Activated CD8-positive, alpha-beta memory T cell treated with anti-CD3 and anti-CD28 coated beads for 1 hour (primary cell): ENCODE measurements around the gene LCP2.
"Not testable (repeated sequence)": the region's sequence is repeated elsewhere in the genome, so short reads cannot be mapped to it uniquely, and the experiment has no call there.

Experiments
- DNase-seq, 2 donors: peaks; one replicate each; pipeline ENCODE4 v3.0.0-alpha.2; 2020; ENCODE audit warnings: low read depth in 1 of 2; ENCODE audit errors: extremely low read depth in 1 of 2

LCP2 gene

DNA sequence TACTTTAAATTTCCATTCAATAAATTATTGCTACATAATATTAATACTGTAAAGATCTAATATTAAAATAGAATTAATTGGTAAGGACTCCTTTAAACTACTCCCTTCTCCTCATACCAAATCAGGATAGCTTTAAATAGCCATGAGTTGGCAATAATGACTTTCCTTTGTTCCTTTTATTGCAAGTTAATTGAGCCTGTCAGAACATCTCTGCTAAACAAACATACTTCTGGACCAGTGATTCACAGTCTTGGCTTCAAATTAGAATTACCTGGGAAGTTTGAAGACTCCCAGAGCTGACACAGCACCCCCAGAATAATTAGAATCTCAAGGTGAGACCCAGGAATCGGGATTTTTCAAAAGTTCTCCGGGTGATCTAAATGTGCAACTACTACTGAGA, 46.1 kb downstream of the LCP2 start:
- DNase-seq, result no peak

DNA sequence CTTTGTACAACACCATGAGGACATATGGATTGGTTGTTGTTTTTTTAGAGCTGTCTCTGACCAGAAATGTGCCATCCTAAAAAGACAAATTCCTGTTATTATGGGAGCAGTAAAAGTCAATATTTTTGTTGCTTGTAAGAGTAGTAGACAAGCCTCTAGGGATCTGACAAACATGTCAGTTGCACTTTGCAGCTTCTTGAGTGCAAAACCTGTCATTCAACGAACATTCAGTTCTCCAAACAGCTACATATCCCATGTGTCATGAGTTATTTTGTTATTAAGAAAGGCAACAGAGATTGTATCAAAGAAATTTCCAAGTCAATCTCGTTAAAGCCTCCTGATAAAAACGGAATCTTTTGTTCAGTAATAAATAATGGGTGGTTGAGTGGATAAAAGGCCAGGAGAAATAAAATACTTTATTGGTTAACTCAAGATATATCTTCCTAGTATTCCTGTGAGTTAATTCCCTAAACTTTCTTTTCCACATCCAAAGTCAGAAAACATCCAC, 46.7 kb downstream of the LCP2 start:
- no peak for DNase-seq

DNA sequence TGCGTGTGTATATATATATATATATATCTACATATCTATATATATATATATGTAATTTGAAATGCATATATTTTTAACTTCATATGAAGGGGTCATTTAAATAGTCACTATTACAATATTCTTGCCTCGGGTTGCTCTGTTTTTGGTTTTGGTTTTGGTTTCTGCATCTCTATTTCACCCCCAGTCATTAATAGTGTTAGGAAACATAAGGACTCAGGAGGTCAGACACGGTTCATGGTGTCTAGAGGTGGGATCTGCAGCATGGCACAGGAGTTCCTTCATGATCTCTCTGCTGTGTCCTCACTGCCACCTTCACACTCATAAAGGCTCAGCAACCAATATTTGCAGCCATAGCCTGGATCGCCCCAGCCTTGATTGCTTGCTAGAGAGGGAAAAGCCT, 48.2 kb downstream of the LCP2 start:
- DNase-seq, result no peak

DNA sequence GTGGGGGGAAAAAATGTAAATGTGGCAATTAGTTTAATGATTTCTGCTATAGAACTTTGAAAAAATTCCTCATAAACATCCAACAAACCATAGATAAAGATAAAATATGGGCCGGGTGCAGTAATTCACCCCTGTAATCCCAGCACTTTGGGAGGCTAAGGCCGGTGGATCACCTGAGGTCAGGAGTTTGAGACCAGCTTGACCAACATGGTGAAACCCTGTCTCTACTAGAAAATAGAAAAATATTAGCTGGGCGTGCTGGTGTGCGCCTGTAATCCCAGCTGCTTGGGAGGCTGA, 48.7 kb downstream of the LCP2 start:
- DNase-seq, result not testable (repeated sequence)

DNA sequence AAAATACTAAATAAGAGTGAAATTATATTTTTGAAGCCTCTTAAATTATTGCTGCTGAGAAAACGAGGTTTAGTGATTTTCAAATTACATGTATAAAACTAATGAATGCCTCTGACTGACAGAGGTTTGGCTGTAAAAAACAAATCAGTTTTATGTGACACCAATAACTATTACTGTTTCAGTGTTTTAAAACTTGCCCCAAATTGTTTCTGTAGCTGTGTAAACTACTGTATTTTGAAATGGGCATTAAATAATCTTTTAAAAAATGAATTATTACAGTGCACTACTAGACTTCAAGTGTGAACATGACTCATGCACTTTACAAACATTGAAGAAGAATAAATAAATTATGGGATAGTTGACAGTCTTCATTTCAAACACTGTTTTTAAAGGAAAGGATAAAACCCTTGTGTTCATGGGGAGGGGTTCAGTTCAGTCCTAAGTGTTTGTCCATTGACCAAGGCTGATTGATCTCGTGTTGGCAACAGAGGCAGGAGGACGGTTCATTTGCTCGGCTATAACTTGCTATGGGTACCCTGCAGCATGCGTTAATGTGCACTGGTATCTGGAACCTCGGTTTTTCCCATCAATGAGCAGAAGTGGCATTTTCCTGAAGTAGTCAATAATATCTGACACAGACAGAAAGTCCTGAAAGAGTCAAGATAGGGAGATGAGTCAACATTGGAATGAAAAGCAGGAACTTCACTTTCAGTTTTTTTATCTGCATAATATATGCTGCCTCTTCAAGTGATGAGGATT, 49.2 kb downstream of the LCP2 start:
- no peak for DNase-seq

DNA sequence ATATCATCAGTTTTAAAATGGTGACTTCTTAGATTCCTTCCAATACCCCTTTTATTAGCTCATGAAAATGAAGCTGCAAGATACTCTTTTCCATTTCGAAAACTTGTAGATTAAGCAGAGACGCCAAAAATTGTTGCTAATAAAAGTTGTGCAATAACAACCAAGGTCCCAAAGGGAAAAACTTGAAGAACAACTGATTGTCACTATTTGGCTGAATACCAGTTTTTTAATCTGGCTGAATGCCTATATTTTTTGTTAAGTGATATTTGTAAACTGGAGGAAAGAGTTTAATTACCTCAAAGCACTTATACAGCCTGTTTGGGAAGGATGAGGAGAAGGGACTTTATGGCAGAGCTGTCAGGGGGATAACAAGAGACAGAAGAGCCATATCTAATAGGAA, 50.2 kb downstream of the LCP2 start:
- no peak for DNase-seq

DNA sequence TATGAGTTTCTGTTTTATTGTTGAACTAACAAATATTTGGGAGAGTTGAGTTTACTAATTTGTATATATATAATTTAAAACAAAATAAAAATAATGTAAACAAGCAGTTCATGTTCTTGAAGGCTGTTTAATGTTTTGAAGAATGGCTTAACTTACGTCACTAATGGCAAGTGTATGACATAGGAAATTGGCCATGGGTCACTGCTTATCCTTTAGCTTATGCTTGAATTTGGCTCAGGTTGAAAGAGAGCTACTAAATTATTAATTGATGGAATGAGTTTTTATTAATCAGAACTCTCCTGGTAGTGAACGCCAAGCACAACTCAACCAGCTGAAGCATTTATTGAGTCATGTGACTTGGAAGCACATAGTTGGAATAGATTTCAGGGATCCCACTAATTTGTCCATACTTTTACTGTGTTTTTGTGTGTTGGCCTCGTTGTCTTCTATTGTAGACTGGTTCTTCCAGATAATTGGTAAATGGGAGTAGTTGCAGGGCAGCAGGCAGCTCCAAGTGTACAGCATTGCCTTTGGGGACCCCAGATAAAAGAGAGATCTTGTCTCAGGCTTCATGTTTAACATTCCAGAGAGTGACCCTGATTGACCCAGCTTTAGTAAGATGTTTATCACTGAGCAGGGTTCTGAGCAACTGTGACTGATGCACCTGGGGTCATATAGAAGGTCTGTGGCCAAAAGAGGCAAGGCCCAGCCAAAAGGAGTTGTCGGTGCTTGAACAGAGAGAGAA, 51.3 kb downstream of the LCP2 start:
- DNase-seq, result no peak

DNA sequence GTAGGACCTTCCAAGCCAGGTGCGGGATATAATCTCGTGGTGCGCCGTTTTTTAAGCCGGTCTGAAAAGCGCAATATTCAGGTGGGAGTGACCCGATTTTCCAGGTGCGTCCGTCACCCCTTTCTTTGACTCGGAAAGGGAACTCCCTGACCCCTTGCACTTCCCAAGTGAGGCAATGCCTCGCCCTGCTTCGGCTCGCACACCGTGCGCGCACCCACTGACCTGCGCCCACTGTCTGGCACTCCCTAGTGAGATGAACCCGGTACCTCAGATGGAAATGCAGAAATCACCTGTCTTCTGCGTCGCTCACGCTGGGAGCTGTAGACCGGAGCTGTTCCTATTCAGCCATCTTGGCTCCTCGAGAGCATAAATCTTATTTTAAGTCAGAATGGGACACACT, 52.1 kb downstream of the LCP2 start:
- not testable (repeated sequence) for DNase-seq

DNA sequence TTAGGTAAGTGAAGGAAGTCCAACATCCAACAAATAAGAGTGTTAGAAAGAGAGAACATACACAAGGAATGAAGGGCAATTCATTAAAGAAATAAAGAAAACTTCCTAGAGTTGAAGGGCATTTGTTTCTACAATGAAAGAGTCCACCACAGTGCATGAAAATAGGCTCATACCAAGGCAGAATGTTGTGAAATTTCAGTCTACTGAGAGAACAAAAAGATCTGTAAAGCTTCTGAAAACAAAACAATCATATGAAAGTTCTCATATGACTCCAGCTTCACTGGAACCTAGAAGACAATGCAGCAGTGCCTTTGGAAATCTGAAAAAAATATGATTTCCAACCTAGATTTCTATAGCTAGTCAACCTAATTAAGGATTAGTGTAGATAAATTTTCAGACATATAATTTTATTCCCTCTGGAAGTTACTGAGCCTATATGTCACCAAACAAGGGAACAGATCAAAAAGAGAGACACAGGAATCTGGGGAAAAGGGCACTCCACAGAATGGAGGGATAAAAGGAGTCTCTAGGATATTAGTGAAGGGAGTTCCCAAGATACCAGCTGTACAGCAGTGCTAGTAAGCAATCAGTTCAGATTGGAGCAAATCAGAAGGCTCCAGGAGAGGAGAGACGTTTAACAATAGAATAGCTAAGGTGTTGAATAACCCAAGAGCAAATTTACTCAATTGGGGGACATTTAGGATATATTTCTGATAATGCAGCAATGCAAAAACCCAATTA, 59.0 kb downstream of the LCP2 start:
- DNase-seq, result no peak

DNA sequence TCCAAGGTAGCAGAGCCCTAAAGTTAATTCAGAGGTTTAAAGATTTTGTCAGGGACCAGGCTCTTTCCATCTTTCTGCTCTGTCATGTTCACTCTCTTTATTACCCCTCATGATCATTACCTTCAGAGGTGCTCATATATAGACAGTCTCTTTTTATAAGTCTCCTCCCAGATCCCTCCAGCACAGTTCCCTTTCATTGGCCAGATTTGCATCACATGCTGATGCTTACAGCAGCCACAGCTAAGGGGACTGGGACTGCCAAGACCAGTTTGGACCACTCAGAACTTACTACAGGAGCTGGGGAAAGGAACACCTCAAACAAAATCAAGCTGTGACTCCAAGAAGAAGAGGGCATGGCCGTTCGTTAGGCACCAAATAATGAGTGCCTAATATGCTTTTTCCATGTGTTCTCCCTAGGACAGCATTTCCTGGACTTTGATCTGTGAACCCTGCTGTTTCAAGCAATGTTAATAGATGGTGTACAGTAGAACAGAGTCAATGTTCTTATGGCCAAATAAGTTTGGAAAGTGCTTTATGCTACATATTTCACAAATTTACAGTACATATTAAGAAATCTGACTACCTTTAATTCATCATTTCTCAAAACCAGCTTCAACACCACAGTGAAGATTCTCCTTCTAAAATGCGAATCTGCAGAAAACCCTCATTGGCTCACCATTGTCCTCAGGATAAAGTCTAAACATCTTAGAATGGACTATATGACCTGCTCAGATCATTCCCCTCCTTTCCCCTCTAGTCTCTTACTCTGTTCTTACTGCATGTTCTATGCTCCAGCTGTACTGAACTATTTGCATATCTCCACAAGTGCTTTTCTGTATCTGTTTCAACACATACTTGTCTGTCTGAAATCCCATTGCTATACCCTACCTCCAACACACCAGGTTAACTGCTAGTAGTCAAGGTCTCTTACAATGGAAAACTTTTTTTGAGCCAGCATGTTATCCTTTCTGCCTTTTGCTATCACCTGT, 61.4 kb downstream of the LCP2 start:
- no peak for DNase-seq

DNA sequence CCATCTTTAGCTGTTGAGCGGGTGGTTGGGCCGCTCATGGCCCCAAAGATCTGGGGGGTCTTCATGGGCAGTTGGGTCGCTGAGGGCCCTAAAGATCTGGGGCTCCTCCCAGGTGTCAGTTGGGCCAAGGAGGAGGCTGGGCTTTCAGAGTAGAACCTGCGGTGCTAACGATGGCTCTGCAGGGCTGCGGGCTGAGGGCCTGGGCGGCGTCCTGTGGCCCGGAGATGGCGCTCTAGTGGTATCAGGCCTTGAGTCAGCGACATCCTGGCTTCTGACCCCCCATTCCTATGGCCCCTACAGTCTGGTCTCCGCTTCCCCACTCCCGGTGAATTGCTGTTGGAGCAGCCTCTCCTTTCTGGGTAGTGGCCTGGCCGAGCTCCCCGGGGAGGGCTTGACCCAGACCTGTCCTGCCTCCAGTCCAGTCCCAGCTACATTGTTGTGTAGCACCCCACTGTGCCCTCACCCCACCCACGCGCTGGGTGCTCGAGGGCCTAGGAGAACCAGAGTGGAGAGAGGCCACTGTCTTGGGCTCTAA, 64.2 kb downstream of the LCP2 start:
- no peak for DNase-seq

DNA sequence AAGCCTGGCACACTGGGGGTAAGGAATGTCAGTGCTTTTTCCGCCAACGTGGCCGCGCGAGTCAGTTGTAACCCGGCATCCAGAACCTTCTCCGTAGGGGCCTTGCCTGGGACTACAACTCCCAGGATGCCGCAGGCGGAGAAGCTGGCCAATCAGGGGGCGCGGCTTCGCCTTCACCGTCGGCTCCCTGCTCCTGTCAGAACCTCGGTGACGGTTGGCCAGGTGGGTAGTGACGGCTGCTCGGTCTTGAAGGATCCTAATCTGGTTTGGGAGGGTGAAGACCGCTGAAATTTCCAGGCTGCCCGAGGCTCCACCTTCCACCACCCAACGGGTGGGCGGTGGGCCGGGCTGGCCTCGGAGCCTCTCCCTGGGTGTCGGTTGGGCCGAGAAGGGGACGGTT, 64.8 kb downstream of the LCP2 start, which contains the start of gene C5orf58:
Gene C5orf58, plus strand, starts transcription at position 200 of the 400 bp plus-strand sequence. CDS start 1,992 bp downstream, outside the sequence.
- DNase-seq, result no peak

DNA sequence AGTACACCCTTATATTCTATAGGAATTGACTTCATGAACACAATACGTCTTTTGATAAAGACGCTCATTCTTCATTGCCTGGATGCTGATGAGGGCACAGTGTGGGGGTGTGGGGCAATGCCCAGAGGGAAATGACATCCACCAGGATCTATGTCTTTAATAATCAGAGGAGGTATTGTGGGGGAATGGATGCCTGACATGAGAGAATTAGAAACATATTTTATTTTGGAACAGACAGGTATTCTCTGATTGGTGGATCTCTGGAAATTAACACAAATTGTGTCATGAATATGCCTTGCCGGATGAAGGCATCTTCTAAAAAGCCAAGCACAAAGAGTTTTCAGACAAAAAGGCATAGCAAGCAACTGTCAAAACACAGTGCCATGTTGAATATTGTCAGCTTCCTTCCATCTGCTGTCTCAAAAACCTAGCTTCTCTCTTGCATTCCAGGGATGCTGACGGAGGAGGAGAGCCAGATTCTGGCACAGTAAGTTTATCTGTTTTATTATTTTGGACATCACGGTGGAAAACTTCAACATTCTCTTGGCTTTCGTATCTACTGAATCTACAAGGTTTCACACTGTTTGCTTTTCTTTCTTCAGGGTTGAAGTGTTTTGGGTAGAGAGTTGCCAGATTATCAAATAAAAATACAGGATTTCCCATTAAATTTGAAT, 68.7 kb downstream of the LCP2 start:
- DNase-seq, result no peak

DNA sequence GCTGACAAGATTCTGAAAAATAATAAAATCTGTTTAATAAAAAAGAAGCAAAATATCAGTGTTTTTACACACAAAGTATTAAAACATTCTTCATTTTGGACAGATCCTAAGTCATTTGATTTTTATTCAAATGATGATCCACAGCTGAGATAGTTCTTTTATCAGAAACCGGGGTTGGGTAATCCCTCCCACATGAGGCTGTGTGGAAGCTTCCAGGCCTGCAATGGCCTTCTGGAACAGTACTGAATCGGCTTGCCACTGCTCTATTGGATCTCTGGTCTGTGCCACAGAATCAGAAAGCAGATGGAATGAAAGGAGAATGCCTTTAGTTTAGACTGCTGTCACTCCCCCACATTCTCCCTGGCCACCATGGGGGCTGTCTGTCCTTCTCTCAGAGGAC, 70.9 kb downstream of the LCP2 start:
- no peak for DNase-seq

DNA sequence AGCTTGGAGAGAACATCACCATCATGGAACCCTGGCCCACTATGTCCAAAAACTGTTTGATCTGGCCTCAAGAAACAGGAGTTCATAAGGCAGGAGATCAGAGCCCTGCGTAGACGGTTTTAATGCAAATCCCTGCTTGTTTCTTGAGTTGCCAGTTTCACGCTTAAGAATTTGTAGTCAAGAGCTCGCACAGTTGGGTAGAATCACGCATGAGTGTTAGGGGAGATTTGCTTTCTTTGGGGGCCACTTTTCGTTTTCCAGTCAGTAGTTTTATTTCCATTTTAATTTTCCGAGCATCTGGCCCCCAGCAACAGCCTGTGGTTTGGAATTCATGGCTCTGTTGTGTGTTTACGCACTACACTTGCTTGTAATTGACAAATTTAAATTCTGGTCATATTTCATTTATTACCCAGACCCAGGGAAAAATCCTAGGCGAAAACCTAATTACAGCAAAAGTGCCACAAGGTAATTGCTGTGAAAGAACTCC, 71.4 kb downstream of the LCP2 start:
- DNase-seq, result no peak

DNA sequence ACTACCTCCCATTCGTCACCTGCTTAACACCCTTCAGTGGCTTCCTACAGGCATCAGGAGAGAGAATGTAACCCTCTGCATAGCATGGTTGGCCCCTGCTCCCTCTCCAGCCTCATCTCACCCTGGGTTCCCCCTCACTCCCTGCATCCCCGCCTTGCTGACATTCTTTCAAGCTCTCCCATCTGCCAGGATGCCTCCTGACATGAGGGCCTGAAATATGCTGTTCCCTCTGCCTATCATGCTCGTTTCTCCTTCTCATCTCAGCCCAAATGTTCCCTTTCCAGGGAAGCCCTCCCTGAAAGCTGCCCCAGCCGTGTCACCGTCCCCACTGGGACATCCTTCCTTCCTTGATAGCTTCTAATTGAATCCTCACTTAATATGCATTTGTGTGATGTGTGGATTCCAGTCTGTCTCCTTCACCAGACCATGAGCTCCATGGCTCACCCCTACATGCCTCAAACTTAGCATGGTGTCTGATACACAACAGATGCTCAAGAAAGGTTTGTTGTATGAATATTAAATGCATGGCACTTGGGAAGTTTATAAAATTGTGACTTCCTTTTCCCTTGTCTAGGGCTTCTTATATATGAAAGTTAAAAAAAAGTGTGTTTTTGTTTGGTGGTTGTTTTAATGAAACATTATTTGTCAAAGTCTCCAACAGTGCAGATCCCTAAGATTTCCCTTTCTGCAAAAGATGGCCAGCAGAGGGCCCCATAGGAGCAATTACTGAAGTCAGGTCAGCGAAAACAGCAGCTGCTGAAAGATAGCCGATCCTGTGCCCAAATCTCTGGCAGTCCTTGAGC, 72.0 kb downstream of the LCP2 start:
- peak; percentile 55 to 64 for DNase-seq

DNA sequence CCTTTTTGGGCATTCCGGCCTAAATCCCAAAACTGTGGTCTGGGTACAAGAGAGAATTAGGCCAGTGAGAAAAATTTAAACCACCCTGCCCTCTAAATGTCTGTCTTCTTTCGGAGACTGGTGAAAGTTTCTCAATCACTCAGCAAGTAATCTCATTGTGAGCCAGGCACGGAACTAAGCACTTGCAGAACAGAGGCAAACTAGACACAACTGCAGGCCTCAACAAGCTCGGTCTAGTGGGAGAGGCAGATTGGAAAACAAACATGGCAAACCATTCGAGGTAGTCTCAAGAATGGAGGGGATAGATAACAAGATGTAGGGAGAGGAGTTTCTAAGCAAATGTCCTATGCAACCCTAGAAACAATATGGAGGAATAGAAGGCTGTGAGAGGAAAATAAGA, 73.7 kb downstream of the LCP2 start:
- DNase-seq, result no peak

DNA sequence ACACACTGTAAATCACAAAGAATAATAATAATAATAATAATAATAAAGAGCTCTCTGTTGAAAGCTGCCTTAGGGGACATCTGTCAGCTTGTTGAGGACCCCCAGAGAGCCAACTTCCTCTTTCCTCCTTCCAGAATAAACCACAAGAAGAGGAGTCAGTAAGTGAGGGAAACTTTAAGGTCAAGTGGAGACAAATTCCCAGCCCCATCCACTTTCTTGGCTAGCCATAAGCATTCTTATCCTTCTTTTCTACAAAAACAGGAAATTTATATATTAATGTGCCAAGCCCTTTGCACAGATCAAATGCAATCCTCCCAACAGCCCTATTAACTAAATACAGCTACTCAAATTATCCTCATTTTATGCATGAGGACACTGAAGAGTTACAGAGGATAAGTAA, 74.2 kb downstream of the LCP2 start:
- no peak for DNase-seq

DNA sequence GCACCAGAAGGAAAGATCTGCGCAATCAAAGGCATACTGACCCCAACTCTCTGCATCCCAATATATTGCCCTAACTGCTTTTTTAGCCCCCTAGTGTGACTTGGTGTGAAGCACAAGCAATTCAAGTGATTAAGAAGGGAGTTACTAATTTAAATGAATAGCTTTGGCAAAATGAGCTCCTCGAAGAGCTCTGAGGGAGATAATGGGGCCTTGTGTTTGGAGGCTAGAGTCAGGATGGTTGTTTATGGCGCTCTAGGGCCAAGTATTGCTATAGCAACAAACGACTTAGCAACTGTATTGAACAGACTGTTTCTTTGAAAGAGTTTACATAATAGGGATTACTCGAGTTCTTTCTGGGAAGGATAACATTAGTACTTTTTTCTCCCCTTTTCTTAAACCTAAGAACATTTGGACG, 76.2 kb downstream of the LCP2 start:
- DNase-seq, result no peak
